Ovary (tissue), 3 donors: Measurements from ENCODE around the gene WNT3.

Source experiments
- CTCF ChIP-seq, 3 donors: fragments of 450-650 bp in 2 of 3; fragments of 200-600 bp in 1 of 3; IDR thresholded peaks; one replicate each; pipeline versions ENCODE4 v1.5.1 to v1.8.0; 2016 to 2022; ENCODE audit warnings: antibody characterized with exemption in 3 of 3, mild to moderate bottlenecking in 1 of 3
- EP300 ChIP-seq: sonication (generic); formaldehyde crosslinking; IDR thresholded peaks from one replicate; pipeline ENCODE4 v1.6.1; 2017; ENCODE audit warnings: antibody characterized with exemption
- POLR2A ChIP-seq: fragments of 450-650 bp; IDR thresholded peaks from one replicate; pipeline ENCODE4 v1.6.1; 2017; ENCODE audit warnings: antibody characterized with exemption, mild to moderate bottlenecking, moderate library complexity
- donor health status: DM: no; HTN: no; CAD: no.

GRCh38 chr17:46739982-46740381 is 78.5 kb downstream of the WNT3 start:
- TF ChIP-seq CTCF (IDR thresholded peaks at IDR 0.05) (no peak), EP300 (no peak), POLR2A (no peak)
